ENCODE measurements around the gene DNAH9.

Gene DNAH9

DNA sequence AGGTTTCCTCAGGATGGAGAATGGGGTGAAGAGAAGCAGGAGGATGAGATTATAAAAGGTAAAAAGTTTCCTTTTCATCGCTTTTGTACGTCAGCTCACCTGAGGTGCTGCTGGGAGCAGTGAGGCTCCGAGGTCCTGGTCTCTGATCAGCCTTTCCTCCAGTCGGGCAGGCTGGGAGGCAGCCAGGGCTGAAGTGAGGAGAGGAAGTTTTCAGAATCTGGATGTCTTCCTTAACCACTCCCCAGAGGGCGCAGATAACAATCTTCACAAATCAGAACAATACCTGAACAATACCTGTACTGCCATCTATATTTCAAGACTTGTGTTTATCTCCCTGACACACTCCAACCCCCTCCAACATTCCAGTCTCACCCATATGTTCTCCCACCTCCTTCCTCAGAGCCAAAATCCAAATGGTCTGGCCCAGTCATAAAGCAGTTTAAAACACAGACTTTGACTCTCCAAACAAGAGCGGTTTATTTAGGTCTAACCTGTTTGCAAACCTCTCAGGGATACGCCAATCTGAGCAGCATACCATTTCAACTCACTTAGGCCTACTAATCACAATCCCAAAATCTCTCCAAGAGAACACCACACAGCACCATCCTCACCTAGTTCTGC lies 392.2 kb downstream of the DNAH9 start:
- DNase-seq: no peak

DNA sequence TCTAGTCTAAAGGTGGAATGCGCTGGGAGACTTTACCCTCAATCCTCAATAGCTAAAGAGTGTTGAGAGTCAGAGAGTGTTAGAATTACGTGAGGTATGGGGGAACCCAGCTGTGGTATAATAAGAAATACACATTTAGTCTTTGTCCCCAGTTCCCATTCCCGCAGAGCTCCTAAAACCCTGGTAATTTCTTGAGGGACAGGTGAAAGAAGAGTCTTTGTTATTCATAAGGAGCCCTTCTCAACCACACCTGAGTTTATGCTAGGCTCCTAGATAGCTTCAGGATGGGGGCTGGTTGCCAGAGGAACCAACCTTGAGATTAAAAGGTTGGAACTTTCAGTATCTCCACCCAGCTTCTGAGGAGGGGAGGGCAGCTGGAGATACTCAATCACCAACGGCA lies 393.2 kb downstream of the DNAH9 start:
- no peak for DNase-seq

DNA sequence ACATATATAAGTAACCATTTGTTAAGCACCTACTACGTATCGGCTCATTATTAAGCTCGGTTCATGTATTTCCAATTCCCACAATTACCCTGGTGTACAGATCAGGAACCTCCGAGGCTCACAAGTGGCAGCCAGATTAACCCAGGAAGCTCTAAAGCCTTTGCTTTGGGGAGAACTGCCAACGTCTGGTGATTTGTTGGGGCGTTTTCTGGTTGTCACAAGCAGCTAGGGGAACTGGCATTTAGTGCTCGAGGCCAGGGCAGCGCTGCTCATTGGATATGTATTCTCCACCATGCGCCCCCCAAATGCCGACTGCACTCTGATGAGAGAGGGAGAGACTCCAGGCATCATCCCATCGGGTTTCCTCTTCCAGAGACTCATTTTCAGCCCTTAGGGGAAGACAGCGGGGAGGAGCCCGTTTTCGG lies 398.5 kb downstream of the DNAH9 start:
- no peak for DNase-seq

DNA sequence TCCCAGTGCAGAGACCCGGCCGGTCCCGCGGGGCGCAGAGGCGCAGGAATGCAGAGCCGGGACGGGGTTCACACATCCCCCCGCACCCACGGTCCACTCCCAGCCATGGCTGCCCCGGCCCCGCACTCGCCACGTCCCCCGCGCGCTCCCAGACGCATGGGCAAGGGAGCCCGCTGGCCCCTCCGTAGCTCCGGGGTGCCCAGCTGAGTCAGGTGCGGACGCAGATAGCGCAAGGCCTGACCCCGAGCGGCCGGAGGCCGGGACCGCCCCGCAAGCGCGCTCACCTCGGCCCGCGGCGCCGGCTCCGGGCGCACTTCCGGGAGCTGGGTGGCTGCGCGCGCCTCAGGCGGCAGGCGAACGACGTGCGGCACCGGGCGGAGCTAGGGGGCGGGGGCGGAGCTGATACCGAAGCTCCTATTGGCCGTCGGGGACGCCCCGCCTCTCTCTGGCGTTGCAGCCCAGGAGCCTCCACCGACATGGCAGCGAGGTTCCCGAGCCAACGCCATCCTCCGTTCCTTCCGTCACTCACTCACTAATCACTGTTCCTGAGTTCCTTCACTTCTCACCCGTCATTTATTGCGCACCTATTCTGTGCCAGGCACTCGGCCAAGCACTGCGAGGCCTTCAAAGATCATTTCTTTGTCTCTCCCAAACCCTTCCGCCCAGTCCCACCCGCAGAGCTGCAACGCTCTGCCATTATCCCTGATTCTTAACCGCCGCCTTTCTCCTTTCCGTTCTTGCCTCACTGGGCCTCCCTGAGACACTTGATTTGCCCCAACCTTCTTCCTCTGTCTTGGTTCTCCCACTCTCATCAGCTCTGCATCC lies 399.1 kb downstream of the DNAH9 start, which contains the start of gene ZNF18:
ZNF18 (minus strand) TSS at position 329 of the 825 bp plus-strand sequence. CDS start 4,646 bp downstream, outside the sequence.
- peak; percentile 85 for DNase-seq

DNA sequence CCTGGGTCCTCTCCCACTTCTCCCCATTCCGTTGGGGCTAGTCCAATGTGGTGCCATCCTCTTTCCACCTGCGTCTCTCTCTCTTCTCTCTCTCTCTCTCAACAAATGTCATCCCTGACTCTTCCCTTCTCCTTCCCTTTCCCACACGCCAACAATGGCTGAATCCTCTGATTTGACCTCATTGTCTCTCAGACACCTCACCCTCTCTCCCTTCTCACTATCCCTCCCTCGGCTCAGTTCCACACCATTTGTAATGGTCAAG lies 399.6 kb downstream of the DNAH9 start:
- no peak for DNase-seq

DNA sequence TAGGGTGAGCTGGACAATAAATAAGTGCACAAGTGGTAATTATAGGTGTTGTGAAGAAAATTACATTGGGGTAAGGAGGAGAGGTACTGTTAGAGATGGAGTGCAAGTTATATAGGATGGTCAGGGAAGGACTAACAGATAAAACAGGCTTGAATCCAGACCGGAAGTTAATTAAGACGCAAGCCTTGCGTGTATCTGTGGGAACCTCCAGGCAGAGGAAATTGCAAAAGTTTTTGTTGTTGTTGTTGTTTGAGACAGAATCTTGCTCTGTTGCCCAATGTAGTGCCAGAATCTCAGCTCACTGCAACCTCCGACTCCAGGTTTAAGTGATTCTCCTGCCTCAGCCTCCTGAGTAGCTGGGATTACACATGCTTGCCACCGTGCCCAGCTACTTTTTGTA lies 401.4 kb downstream of the DNAH9 start:
- DNase-seq: no peak

DNA sequence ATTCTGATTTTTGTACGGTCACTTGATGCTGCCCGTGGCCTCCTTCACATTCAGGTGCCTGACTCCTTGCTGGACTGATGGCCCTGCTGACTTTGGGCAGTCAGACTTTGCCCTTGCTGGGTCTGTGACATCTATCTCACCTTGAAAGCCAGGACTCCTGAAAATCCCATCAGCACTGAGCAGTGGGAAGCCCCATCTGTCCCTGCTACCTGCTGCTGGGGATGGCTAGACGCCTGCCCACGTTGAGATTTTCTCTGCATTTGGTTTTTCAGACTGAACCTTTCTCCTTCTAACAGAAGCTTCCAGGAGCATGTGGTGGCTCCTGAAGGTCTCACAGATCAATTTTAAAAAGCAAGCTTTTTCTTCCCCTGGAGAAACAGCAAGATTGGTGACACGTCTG lies 409.2 kb downstream of the DNAH9 start:
- no peak for DNase-seq
